H1 (cell line): ENCODE data around the gene RASA1.

ENCODE experiments used
- ASH2L ChIP-seq: fragments of 200-600, 300-600 bp; sonication (generic); IDR thresholded peaks from one replicate; pipeline ENCODE4 v1.7.1; 2017; ENCODE audit warnings: low read length
- BCL11A ChIP-seq, 2 experiments: IDR thresholded peaks; one replicate each; pipeline ENCODE4 v1.6.1; 2011; ENCODE audit warnings: low read depth in 2 of 2, low read length in 2 of 2, mild to moderate bottlenecking in 2 of 2
- CBX5 ChIP-seq: fragments of 300-800, 300-1000 bp; sonication (generic); IDR thresholded peaks from 2 replicates; pipeline ENCODE4 v1.7.1; 2016; ENCODE audit warnings: antibody characterized with exemption, low read length, low read depth
- CHD2 ChIP-seq: IDR thresholded peaks from 2 replicates; pipeline ENCODE4 v1.6.1; 2012; ENCODE audit warnings: low read length, improper control_type of control experiment
- EZH2 ChIP-seq: fragments of 200-600 bp; sonication (generic); IDR thresholded peaks from 2 replicates; pipeline ENCODE4 v1.7.1; 2012; ENCODE audit warnings: low read depth, mild to moderate bottlenecking, moderate library complexity, low read length, inconsistent platforms; ENCODE audit not compliant: severe bottlenecking
- JUN ChIP-seq: IDR thresholded peaks from 2 replicates; pipeline ENCODE4 v1.6.1; 2011; ENCODE audit warnings: low read depth, mild to moderate bottlenecking, improper control_type of control experiment, low read length
- KDM5A ChIP-seq: fragments of 200-600 bp; IDR thresholded peaks from 2 replicates; pipeline ENCODE4 v1.7.1; 2012; ENCODE audit warnings: mild to moderate bottlenecking, low read length, inconsistent platforms, mixed read lengths
- POLR2A ChIP-seq, 2 experiments: IDR thresholded peaks; 1 replicate in 1 of 2; 2 replicates in 1 of 2; pipeline ENCODE4 v1.6.1; 2011; ENCODE audit warnings: low read depth in 2 of 2, low read length in 2 of 2, mild to moderate bottlenecking in 2 of 2; ENCODE audit errors: control extremely low read depth in 1 of 2
- RAD21 ChIP-seq, 2 experiments: IDR thresholded peaks in 1 of 2; conservative IDR thresholded peaks in 1 of 2; 2 replicates each; pipeline ENCODE4 v1.6.1; 2011; ENCODE audit warnings: low read depth in 2 of 2, low read length in 2 of 2, improper control_type of control experiment in 1 of 2, inconsistent platforms in 1 of 2, mild to moderate bottlenecking in 1 of 2, moderate library complexity in 1 of 2
- RFX5 ChIP-seq: IDR thresholded peaks from 2 replicates; pipeline ENCODE4 v1.6.1; 2011; ENCODE audit warnings: low read depth, low read length, improper control_type of control experiment, borderline replicate concordance
- SRF ChIP-seq: IDR thresholded peaks from 2 replicates; pipeline ENCODE4 v1.6.1; 2011; ENCODE audit warnings: mild to moderate bottlenecking, low read depth, low read length, moderate library complexity
- TF ChIP-seq, protein P1 (sequence below): IDR thresholded peaks from 2 replicates; pipeline ENCODE4 v1.6.1; 2012; ENCODE audit warnings: inconsistent platforms
- TF ChIP-seq, protein P2 (sequence below), 3 experiments: IDR thresholded peaks; 1 replicate in 2 of 3; 2 replicates in 1 of 3; pipeline versions ENCODE4 v1.5.1 to v1.6.1; 2011; ENCODE audit warnings: low read length in 3 of 3, mild to moderate bottlenecking in 3 of 3, inconsistent platforms in 2 of 3, low read depth in 1 of 3, moderate library complexity in 1 of 3; ENCODE audit not compliant: insufficient read depth in 1 of 3; ENCODE audit errors: control extremely low read depth in 1 of 3

GRCh38 chr5:87433945-87434344, 166.3 kb downstream of the RASA1 start:
- TF ChIP-seq RAD21 (IDR thresholded peaks at IDR 0.05 in 1 of 2, conservative IDR thresholded peaks at IDR 0.05 in 1 of 2; ENCODE audit: low read depth in 2 of 2, low read length in 2 of 2) (no peak), CHD2 (no peak), ASH2L (no peak), SRF (no peak), BCL11A (IDR thresholded peaks at IDR 0.05; ENCODE audit: low read depth in 2 of 2, low read length in 2 of 2) (no peak), KDM5A (no peak), CBX5 (no peak), RFX5 (no peak), JUN (no peak), EZH2 (no peak), POLR2A (IDR thresholded peaks at IDR 0.05; ENCODE audit: control extremely low read depth in 1 of 2, low read depth in 2 of 2, low read length in 2 of 2) (no peak)
- TF ChIP-seq, protein P1, sequence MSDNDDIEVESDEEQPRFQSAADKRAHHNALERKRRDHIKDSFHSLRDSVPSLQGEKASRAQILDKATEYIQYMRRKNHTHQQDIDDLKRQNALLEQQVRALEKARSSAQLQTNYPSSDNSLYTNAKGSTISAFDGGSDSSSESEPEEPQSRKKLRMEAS, result no peak
- TF ChIP-seq, protein P2, sequence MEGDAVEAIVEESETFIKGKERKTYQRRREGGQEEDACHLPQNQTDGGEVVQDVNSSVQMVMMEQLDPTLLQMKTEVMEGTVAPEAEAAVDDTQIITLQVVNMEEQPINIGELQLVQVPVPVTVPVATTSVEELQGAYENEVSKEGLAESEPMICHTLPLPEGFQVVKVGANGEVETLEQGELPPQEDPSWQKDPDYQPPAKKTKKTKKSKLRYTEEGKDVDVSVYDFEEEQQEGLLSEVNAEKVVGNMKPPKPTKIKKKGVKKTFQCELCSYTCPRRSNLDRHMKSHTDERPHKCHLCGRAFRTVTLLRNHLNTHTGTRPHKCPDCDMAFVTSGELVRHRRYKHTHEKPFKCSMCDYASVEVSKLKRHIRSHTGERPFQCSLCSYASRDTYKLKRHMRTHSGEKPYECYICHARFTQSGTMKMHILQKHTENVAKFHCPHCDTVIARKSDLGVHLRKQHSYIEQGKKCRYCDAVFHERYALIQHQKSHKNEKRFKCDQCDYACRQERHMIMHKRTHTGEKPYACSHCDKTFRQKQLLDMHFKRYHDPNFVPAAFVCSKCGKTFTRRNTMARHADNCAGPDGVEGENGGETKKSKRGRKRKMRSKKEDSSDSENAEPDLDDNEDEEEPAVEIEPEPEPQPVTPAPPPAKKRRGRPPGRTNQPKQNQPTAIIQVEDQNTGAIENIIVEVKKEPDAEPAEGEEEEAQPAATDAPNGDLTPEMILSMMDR (IDR thresholded peaks at IDR 0.05; ENCODE audit: control extremely low read depth in 1 of 3, insufficient read depth in 1 of 3, low read depth in 1 of 3, low read length in 3 of 3), result no peak
